Keratinocyte (primary cell): Measurements from ENCODE around the gene GIPC3. TPM values are rescaled to one million over a fixed set of nuclear protein-coding genes. Genes with fewer than 3 reads are reported as not detected.

ENCODE experiments used
- DNase-seq: peaks from one replicate; pipeline ENCODE4 v3.0.0-alpha.2; 2011; ENCODE audit warnings: low read depth, missing footprints, low spot score
- FAIRE-seq: peaks from 2 replicates; lab custom pipeline; 2011; peaks lifted over from hg19 to GRCh38; lab: Jason Lieb, UNC
- H2AFZ ChIP-seq: 2 replicates; pipeline ENCODE4 v1.6.0; 2012; ENCODE audit warnings: low read length, control low read depth, inconsistent platforms; ENCODE audit not compliant: control insufficient read depth
- H3K27ac ChIP-seq: 2 replicates; pipeline ENCODE4 v1.5.1; 2011; ENCODE audit warnings: low read length; ENCODE audit not compliant: control insufficient read depth, insufficient read depth
- H3K27me3 ChIP-seq: 3 replicates; pipeline ENCODE4 v1.6.0; 2011; ENCODE audit warnings: low read length; ENCODE audit not compliant: control insufficient read depth, insufficient read depth; ENCODE audit errors: extremely low read depth
- H3K36me3 ChIP-seq, 2 experiments: 2 replicates in 1 of 2; 3 replicates in 1 of 2; pipeline ENCODE4 v1.5.1; 2011; ENCODE audit warnings: low read length in 2 of 2, mild to moderate bottlenecking in 1 of 2; ENCODE audit not compliant: control insufficient read depth in 2 of 2, insufficient read depth in 2 of 2; ENCODE audit errors: extremely low read depth in 1 of 2
- H3K4me1 ChIP-seq: 3 replicates; pipeline ENCODE4 v1.5.1; 2011; ENCODE audit warnings: low read length; ENCODE audit not compliant: control insufficient read depth, insufficient read depth; ENCODE audit errors: extremely low read depth
- H3K4me2 ChIP-seq: 3 replicates; pipeline ENCODE4 v1.6.0; 2011; ENCODE audit warnings: low read depth, low read length; ENCODE audit not compliant: control insufficient read depth, insufficient read depth; ENCODE audit errors: extremely low read depth
- H3K4me3 ChIP-seq, 3 experiments: fragments of 200-600 bp in 1 of 3; sonication (generic) in 1 of 3; 2 replicates in 2 of 3; 3 replicates in 1 of 3; pipeline ENCODE4 v1.5.1; 2011 to 2016; ENCODE audit warnings: low read length in 3 of 3, mild to moderate bottlenecking in 3 of 3, control low read depth in 2 of 3, inconsistent platforms in 1 of 3, low read depth in 1 of 3, mixed read lengths in 1 of 3, mixed run types in 1 of 3, moderate library complexity in 1 of 3; ENCODE audit not compliant: control insufficient read depth in 2 of 3, insufficient read depth in 2 of 3; ENCODE audit errors: extremely low read depth in 1 of 3
- H3K79me2 ChIP-seq: 2 replicates; pipeline ENCODE4 v1.6.0; 2012; ENCODE audit warnings: low read length; ENCODE audit not compliant: control insufficient read depth, insufficient read depth
- H3K9ac ChIP-seq: 3 replicates; pipeline ENCODE4 v1.6.0; 2011; ENCODE audit warnings: low read length; ENCODE audit not compliant: control insufficient read depth, insufficient read depth; ENCODE audit errors: extremely low read depth
- H3K9me1 ChIP-seq: 3 replicates; pipeline ENCODE4 v1.6.0; 2011; ENCODE audit warnings: low read length; ENCODE audit not compliant: control insufficient read depth, insufficient read depth; ENCODE audit errors: extremely low read depth
- H3K9me3 ChIP-seq: 2 replicates; pipeline ENCODE4 v1.5.1; 2012; ENCODE audit warnings: low read depth, low read length; ENCODE audit not compliant: control insufficient read depth
- H4K20me1 ChIP-seq: 3 replicates; pipeline ENCODE4 v1.6.0; 2011; ENCODE audit warnings: low read length; ENCODE audit not compliant: control insufficient read depth, insufficient read depth; ENCODE audit errors: extremely low read depth
- EZH2 ChIP-seq: IDR thresholded peaks from one replicate; pipeline ENCODE4 v1.6.1; 2012; ENCODE audit warnings: inconsistent platforms, mild to moderate bottlenecking, low read length, moderate library complexity
- dilution Hi-C: fragments of 300-500 bp; cut with MboI; formaldehyde crosslinking; loops from one replicate; pipeline ENCODE4 v1.7.0; 2020; ENCODE audit warnings: low sequenced_read_pairs; ENCODE audit not compliant: extremely low pct_ligation_motif_present
- polyA plus RNA-seq, 5 experiments: library from polyadenylated mRNA; depleted of rRNA in 3 of 5; stranded (reverse) in 3 of 5; stranded (forward) in 1 of 5; unstranded in 1 of 5; fragments of >200 nt; gene quantifications; 1 replicate in 1 of 5; 2 replicates in 3 of 5; 3 replicates in 1 of 5; pipeline versions ENCODE4 v1.2.1 to v1.2.3, GENCODE V29; 2011 to 2012; ENCODE audit warnings: missing spikeins in 2 of 5, low read depth in 1 of 5, low replicate concordance in 1 of 5
- small RNA-seq, 3 experiments: library from RNA; depleted of rRNA; stranded (forward); fragments of <200 nt; gene quantifications; one replicate each; pipeline ENCODE3, GENCODE V24; 2012; ENCODE audit warnings: low read depth in 3 of 3, low replicate concordance in 1 of 3; ENCODE audit not compliant: insufficient read length in 3 of 3
- TF ChIP-seq, protein P1 (sequence below), 3 experiments: IDR thresholded peaks in 1 of 3; conservative IDR thresholded peaks in 1 of 3; optimal IDR thresholded peaks in 1 of 3; 2 replicates in 2 of 3; 3 replicates in 1 of 3; pipeline versions ENCODE3 to v1.5.1; 2011; ENCODE audit warnings: low read length in 3 of 3, mild to moderate bottlenecking in 3 of 3, moderate library complexity in 2 of 3, control low read depth in 1 of 3, inconsistent platforms in 1 of 3; ENCODE audit not compliant: insufficient read depth in 2 of 3; ENCODE audit errors: extremely low read depth in 1 of 3

GIPC3 gene
- polyA plus RNA-seq, 1 donor (not counting 4 experiments of a cell fraction or from before 2014, with no cell fraction given): not detected

DNA sequence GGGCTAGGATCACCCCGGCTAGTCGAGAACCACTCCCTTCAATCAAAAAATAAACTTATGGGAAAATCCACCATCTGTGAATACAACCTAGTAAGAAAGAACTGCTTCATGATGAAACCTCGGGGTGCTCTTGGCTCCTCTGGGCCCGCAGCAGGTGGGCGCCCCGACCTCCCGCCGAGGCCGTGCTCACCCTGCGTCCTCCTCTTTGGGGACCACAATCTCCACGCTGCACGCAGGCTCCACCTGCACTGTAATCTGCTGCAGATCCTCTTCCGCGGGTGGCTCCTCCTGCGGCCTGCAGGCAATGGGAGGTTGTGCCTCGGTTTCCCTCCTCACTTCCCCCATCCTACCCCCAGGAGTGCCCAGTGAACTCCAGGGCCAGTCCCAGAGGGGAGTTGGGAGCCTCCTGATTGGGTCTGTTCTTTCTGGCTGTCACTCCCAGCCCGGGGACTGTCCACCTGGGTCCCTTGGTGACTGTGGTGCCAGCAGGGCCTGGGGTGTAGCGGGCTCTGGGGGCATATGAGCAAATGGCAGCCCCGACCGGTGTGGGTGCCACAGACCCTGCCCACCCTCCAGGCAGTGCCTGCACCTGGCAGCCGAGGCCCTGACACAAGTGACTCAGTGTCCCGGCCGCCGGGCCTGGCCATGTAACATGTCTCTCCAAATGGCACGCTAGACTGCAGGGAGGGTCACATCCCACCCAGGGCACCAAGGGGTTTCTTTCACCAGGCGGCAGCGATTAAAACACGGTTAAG lies 56.4 kb downstream of the GIPC3 start:
- dilution Hi-C loops: no loop called here
- no peak overlapping the region for H3K27ac ChIP-seq
- no peak for TF ChIP-seq EZH2
- TF ChIP-seq, protein P1, sequence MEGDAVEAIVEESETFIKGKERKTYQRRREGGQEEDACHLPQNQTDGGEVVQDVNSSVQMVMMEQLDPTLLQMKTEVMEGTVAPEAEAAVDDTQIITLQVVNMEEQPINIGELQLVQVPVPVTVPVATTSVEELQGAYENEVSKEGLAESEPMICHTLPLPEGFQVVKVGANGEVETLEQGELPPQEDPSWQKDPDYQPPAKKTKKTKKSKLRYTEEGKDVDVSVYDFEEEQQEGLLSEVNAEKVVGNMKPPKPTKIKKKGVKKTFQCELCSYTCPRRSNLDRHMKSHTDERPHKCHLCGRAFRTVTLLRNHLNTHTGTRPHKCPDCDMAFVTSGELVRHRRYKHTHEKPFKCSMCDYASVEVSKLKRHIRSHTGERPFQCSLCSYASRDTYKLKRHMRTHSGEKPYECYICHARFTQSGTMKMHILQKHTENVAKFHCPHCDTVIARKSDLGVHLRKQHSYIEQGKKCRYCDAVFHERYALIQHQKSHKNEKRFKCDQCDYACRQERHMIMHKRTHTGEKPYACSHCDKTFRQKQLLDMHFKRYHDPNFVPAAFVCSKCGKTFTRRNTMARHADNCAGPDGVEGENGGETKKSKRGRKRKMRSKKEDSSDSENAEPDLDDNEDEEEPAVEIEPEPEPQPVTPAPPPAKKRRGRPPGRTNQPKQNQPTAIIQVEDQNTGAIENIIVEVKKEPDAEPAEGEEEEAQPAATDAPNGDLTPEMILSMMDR (optimal IDR thresholded peaks at IDR 0.05 in 1 of 3, IDR thresholded peaks at IDR 0.05 in 1 of 3, conservative IDR thresholded peaks at IDR 0.05 in 1 of 3; ENCODE audit: extremely low read depth in 1 of 3, insufficient read depth in 2 of 3, low read length in 3 of 3): no peak
- no peak overlapping the region for H2AFZ ChIP-seq
- H3K9me3 ChIP-seq: no peaks in the 10 kb centered on the region
- no peaks in the 10 kb centered on the region for H3K4me1 ChIP-seq
- DNase-seq (no peak), FAIRE-seq (no peak)
- H4K20me1 ChIP-seq: no peaks in the 10 kb centered on the region
- H3K9me1 ChIP-seq: no peaks in the 10 kb centered on the region
- H3K4me3 ChIP-seq: no peak overlapping the region
- H3K79me2 ChIP-seq: no peaks in the 10 kb centered on the region
- H3K36me3 ChIP-seq: peaks cover 0 to 15% of the 10 kb centered on the region in 2 experiments
- no peak overlapping the region for H3K9ac ChIP-seq
- no peaks in the 10 kb centered on the region for H3K27me3 ChIP-seq
- H3K4me2 ChIP-seq: no peak overlapping the region

DNA sequence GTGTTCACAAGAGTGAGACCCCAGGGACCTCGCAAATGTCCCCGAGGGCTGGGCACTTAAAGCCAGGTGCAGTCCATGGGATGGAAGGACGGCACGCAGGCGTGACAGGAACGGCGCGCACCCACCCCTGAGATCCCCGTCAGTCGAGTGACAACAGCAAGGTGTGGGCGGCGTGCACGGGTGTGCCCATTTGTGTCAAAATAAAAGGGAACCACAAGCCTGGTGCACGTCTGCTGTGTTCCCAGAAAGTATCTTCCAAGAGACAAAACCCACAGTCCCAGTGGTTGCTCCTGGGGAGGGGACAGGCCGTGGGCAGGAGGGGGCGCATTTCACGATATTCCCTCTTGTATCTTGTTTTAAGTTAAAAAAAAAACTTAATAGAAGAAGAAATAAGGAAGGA lies 57.0 kb downstream of the GIPC3 start:
- no peak overlapping the region for H3K4me3 ChIP-seq
- no peak for TF ChIP-seq EZH2
- TF ChIP-seq, protein P1 (optimal IDR thresholded peaks at IDR 0.05 in 1 of 3, IDR thresholded peaks at IDR 0.05 in 1 of 3, conservative IDR thresholded peaks at IDR 0.05 in 1 of 3; ENCODE audit: extremely low read depth in 1 of 3, insufficient read depth in 2 of 3, low read length in 3 of 3): no peak
- no peaks in the 10 kb centered on the region for H3K79me2 ChIP-seq
- no peak for DNase-seq
- no peaks in the 10 kb centered on the region for H3K9me1 ChIP-seq
- H3K4me1 ChIP-seq: no peaks in the 10 kb centered on the region
- no peaks in the 10 kb centered on the region for H3K9me3 ChIP-seq
- no peaks in the 10 kb centered on the region for H3K27me3 ChIP-seq
- H3K9ac ChIP-seq: no peak overlapping the region
- dilution Hi-C loops: no loop called here
- H3K27ac ChIP-seq: no peak overlapping the region
- no peak for FAIRE-seq
- peaks cover 0 to 17% of the 10 kb centered on the region in 2 experiments for H3K36me3 ChIP-seq
- H4K20me1 ChIP-seq: no peaks in the 10 kb centered on the region
- H2AFZ ChIP-seq: no peak overlapping the region
- no peak overlapping the region for H3K4me2 ChIP-seq

Small RNA genes within 50 kb of the gene (small RNA-seq; reads per million reads assigned to genes)
- gene AC005786.1: 0 reads per million in 3 experiments

Other genes starting within 250 kb of the GIPC3 start
- 1.8 to 7.6 TPM (median 2.4 TPM) in 3 replicates for gene NFIC, start 218.9 kb upstream of the GIPC3 start, polyA plus RNA-seq
- gene SMIM24, start 105.0 kb upstream of the GIPC3 start, polyA plus RNA-seq: not detected in 3 replicates
- not detected in 3 replicates for gene SMIM44, start 102.0 kb upstream of the GIPC3 start, polyA plus RNA-seq
- 4.2 to 7.4 TPM (median 6.2 TPM) in 3 replicates for gene DOHH, start 84.8 kb upstream of the GIPC3 start, polyA plus RNA-seq
- gene FZR1, start 79.2 kb upstream of the GIPC3 start, polyA plus RNA-seq: 23.3 to 28.1 TPM (median 26.3 TPM) in 3 replicates
- not detected in 3 replicates for gene TEKTIP1, start 46.3 kb upstream of the GIPC3 start, polyA plus RNA-seq
- gene MFSD12, start 27.9 kb upstream of the GIPC3 start, polyA plus RNA-seq: 30.0 to 44.7 TPM (median 34.8 TPM) in 3 replicates
- 27.9 to 38.3 TPM (median 27.9 TPM) in 3 replicates for gene HMG20B, start 12.5 kb upstream of the GIPC3 start, polyA plus RNA-seq
- not detected in 3 replicates for gene TBXA2R, start 21.4 kb downstream of the GIPC3 start, polyA plus RNA-seq
- 10.8 to 15.0 TPM (median 11.1 TPM) in 3 replicates for gene CACTIN, start 41.3 kb downstream of the GIPC3 start, polyA plus RNA-seq
- 3.6 to 8.2 TPM (median 3.8 TPM) in 3 replicates for gene PIP5K1C, start 115.0 kb downstream of the GIPC3 start, polyA plus RNA-seq
- gene TJP3, start 122.9 kb downstream of the GIPC3 start, polyA plus RNA-seq: 0.02 to 0.08 TPM in 2 of 3 replicates, not detected in the other
- 5.6 to 14.0 TPM (median 6.7 TPM) in 3 replicates for gene APBA3, start 176.2 kb downstream of the GIPC3 start, polyA plus RNA-seq
- 27.0 to 35.6 TPM (median 30.0 TPM) in 3 replicates for gene MRPL54, start 177.2 kb downstream of the GIPC3 start, polyA plus RNA-seq
- gene RAX2, start 186.8 kb downstream of the GIPC3 start, polyA plus RNA-seq: not detected in 3 replicates
- gene MATK, start 200.9 kb downstream of the GIPC3 start, polyA plus RNA-seq: 0.05 to 0.27 TPM (median 0.16 TPM) in 3 replicates